MM.1S (cell line): ENCODE measurements around the gene MS4A1.

Source experiments
- EZH2 ChIP-seq: fragments of 300-600 bp; sonication (generic); optimal IDR thresholded peaks from 2 replicates; pipeline ENCODE3; 2017; ENCODE audit warnings: low read depth, mild to moderate bottlenecking, antibody characterized with exemption, low read length, mixed read lengths
- EZH2phosphoT487 ChIP-seq: fragments of 300-600 bp; sonication (generic); IDR thresholded peaks from 2 replicates; pipeline ENCODE4 v1.6.1; 2018; ENCODE audit warnings: antibody characterized with exemption, low read length
- TF ChIP-seq, protein P1 (sequence below): fragments of 300-600 bp; sonication (generic); IDR thresholded peaks from 2 replicates; pipeline ENCODE4 v1.5.1; 2016; ENCODE audit warnings: antibody characterized with exemption, low read length, mixed read lengths

DNA sequence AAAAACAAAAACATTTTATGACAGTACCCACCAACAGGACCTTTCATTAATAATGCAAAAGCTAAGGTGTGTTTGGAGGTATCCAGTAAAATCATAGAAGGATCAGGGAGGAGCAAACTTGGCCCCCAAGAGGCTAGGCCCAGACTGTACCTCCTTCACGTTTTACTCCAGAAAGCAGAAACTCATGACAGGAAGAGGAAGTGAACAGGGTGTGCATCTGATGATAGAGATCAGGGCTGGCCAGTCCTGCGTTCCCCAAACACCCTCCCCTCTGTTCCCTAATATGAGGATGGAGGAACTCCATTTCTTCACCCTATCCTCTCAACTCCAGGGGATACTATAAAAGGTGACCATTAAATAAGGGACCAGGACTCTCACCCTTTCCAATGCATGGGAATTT, 26.7 kb downstream of the MS4A1 start:
- TF ChIP-seq, protein P1, sequence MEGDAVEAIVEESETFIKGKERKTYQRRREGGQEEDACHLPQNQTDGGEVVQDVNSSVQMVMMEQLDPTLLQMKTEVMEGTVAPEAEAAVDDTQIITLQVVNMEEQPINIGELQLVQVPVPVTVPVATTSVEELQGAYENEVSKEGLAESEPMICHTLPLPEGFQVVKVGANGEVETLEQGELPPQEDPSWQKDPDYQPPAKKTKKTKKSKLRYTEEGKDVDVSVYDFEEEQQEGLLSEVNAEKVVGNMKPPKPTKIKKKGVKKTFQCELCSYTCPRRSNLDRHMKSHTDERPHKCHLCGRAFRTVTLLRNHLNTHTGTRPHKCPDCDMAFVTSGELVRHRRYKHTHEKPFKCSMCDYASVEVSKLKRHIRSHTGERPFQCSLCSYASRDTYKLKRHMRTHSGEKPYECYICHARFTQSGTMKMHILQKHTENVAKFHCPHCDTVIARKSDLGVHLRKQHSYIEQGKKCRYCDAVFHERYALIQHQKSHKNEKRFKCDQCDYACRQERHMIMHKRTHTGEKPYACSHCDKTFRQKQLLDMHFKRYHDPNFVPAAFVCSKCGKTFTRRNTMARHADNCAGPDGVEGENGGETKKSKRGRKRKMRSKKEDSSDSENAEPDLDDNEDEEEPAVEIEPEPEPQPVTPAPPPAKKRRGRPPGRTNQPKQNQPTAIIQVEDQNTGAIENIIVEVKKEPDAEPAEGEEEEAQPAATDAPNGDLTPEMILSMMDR, result no peak
- no peak for TF ChIP-seq EZH2
- TF ChIP-seq EZH2phosphoT487, result no peak
